ELR (cell line): ENCODE data around the gene SRBD1.

Source experiments
- DNase-seq: peaks from one replicate; pipeline ENCODE4 v3.0.0-alpha.2; 2015; ENCODE audit warnings: low read depth

SRBD1 gene

DNA sequence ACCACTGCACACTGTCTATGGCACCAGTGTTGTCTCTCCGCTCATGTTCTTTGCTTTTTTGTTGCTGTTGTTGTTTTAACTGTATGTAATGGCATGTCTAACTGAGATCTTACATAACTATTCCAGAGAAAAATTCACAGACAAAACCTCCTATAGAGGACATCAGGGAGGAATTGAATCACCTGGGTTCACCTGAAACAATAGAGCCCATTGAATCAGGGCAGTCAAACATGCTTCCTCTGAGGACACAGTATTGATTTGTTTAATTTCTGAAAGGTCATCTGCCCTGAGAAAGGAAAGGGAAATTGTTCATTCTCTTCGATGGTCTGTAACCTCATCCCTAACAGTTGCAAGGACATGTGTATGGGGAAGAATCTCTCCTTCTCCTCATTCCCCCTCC is 237.5 kb downstream of the SRBD1 start:
- no peak for DNase-seq

GRCh38 chr2:45370369-45370768 is 240.7 kb downstream of the SRBD1 start:
- DNase-seq = no peak

GRCh38 chr2:45368792-45369191 is 242.3 kb downstream of the SRBD1 start:
- no peak for DNase-seq

GRCh38 chr2:45361666-45362065 is 249.4 kb downstream of the SRBD1 start:
- DNase-seq = no peak

DNA sequence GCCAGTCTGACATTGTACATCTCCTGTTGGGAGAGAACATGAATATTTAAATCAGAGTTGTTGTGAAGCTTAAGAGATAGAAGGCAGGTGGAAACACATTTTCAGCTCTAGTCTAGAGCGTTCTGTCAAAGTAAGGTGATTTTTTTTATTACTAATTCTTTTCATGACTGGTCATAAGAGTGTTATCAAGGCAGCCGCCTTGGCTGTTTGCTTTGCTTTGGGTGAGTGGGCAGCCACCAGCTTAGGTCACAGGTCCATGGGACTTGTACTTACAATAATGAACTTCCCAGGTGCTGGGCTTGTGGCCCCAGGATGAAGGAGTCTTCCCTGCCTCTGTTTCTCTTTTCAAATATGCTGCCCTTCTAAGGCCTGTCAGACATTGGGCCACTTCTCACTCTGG is 256.3 kb downstream of the SRBD1 start:
- peak; percentile 4 for DNase-seq

GRCh38 chr2:45353879-45354278 is 257.2 kb downstream of the SRBD1 start:
- peak; percentile 98 for DNase-seq

DNA sequence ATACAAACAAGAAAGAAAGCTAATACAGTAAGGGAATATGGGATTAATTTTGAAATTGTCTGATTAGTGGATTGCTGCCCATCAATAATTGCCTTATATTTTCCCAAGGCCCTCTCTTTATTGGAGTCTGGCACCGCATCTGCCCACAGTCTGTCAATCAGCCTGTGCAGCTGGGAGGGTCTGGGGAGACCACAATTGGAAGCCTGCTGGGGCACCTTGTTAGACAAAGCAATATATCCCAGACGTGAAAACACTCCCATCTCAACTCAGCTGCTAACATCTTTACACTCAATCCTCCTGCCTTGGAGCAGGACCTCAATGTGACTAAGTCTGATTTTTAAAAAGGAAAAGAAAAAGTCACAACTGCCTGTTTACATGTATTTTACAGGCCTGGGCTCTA is 258.6 kb downstream of the SRBD1 start:
- no peak for DNase-seq

DNA sequence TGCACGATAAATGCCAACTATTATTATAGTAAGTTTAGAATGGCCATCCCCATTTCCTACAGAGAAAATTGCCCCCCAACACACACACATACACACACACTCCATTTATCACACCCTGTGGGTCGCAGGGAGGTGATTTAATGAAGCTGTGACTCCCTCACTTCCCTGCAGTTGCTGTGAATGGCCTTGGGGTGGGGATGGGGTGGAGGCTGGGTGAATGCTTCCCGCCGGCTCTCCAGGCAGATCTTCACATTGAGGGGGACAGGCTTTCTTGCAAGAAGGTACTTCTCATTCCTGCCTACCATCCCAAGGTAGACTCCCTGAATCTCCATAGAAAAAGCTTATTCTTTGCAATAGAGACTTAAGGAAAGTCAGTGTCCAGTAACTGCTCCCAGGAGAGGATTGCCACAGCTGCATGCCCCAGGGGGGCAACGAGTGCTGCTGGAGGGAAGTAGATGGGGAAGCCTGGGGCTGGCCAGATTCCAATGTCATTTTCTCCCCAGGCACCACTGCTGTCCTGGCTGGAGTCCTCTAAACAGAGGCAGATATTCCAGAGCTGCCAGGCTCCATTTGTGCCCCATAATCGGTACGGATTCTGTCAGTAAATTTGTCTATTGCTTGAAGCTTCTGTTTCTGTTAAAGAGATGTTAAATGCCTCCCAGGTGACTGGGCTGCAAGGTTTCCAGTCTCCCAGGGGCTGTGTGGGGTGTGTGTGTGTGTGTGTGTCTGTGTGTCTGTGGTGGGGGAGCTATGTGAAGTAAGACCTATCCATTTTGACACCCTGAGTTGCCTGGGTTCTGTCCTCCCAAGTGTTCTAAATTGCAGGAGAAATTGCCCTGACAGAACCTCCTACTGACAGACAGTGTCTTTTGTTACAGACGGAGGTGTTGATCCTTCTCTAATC is 265.5 kb downstream of the SRBD1 start:
- peak; percentile 14 for DNase-seq

DNA sequence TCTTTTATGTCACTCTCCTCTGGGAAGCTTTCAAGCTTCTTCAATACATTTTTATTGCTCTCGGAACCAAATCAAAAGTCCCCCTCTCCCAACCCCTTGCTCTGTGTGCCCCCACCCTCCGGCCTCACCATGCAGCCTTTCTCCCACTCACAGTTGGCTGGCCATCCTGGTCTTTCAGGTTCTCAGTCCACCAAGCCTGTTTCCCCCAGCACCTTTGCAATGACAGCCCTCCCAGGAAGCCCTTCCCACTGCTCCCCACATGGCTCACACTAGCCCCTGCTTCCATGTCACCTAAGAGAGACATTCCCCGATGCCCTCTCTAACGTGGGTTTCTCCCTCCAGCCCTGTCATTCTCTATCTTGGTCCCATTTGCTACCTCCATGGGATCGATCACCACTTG is 266.6 kb downstream of the SRBD1 start:
- DNase-seq = no peak

GRCh38 chr2:45344071-45344470 is 267.0 kb downstream of the SRBD1 start:
- no peak for DNase-seq

GRCh38 chr2:45343251-45344017 is 267.6 kb downstream of the SRBD1 start:
- DNase-seq = no peak

- DNase-seq = no peak
Observed at GRCh38 chr2:45340318-45340717, 270.7 kb downstream of the SRBD1 start.

GRCh38 chr2:45339253-45339652 is 271.8 kb downstream of the SRBD1 start:
- DNase-seq = no peak
